ENCODE measurements around the gene ATP6V0D1. TPM values are rescaled to one million over a fixed set of nuclear protein-coding genes. Genes with fewer than 3 reads are reported as not detected.

The ATP6V0D1 gene
- total RNA-seq, 1 experiment from 2014 or later = 85.3 TPM

DNA sequence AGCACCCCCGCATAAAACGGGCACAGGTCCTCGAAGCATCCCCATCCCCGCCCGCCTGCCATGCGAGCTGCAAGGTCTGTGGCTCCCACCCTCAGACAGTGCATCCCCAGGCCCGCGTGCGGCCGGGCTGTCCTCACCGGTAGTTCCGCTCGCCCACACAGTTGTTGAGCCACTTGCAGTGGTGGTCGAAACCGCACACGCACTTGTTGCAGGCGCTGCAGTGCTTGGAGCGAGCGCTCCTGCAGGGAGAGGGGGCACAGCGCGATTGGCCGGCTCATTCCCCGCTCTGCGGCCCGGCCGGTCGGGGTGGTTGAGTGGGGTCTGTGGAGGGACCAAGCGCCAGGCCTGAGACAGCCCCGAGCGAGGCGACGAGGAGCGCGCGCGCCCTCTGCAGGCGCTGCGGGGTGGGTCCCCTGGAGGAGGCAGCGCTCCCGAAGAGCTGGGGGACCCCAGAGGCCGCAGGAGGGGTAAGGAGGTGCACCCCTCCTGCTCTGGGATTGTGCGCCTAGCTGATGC, 81.7 kb downstream of the ATP6V0D1 start:
- Mint-ChIP-seq H3K36me3 (ENCODE audit: insufficient read depth, unreplicated experiment) (peaks cover 49% of the 10 kb centered on the region), H3K27me3 (ENCODE audit: unreplicated experiment) (no peaks in the 10 kb centered on the region), H3K4me3 (ENCODE audit: low read depth, unreplicated experiment) (no peak overlapping the region), H3K4me1 (ENCODE audit: low read depth, unreplicated experiment) (peaks cover 35% of the 10 kb centered on the region), H3K9me3 (ENCODE audit: low read depth, unreplicated experiment) (no peaks in the 10 kb centered on the region), H3K27ac (ENCODE audit: unreplicated experiment) (no peak overlapping the region)
- BruUV-seq (replicated peaks) = no TSS peak
- peak; percentile 83 for DNase-seq
- CTCF ChIA-PET = interaction anchor here (0.5 to 1.8 kb wide), 19 partner anchors 17 to 163 kb away, joined by 3 to 28 read pairs (median 3); partner anchors contain the start of genes CTCF, KCTD19, LRRC36 and SLC9A5
- intact Hi-C loops (cut with micrococcal nuclease; ENCODE audit: unreplicated experiment) = loop anchor here (1.0 to 5.0 kb wide), 3 partner anchors 37 to 137 kb away; no protein-coding TSS in a partner anchor
- TF ChIP-seq, protein P1, sequence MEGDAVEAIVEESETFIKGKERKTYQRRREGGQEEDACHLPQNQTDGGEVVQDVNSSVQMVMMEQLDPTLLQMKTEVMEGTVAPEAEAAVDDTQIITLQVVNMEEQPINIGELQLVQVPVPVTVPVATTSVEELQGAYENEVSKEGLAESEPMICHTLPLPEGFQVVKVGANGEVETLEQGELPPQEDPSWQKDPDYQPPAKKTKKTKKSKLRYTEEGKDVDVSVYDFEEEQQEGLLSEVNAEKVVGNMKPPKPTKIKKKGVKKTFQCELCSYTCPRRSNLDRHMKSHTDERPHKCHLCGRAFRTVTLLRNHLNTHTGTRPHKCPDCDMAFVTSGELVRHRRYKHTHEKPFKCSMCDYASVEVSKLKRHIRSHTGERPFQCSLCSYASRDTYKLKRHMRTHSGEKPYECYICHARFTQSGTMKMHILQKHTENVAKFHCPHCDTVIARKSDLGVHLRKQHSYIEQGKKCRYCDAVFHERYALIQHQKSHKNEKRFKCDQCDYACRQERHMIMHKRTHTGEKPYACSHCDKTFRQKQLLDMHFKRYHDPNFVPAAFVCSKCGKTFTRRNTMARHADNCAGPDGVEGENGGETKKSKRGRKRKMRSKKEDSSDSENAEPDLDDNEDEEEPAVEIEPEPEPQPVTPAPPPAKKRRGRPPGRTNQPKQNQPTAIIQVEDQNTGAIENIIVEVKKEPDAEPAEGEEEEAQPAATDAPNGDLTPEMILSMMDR (IDR thresholded peaks at IDR 0.05; ENCODE audit: unreplicated experiment) = peak; percentile 94

DNA sequence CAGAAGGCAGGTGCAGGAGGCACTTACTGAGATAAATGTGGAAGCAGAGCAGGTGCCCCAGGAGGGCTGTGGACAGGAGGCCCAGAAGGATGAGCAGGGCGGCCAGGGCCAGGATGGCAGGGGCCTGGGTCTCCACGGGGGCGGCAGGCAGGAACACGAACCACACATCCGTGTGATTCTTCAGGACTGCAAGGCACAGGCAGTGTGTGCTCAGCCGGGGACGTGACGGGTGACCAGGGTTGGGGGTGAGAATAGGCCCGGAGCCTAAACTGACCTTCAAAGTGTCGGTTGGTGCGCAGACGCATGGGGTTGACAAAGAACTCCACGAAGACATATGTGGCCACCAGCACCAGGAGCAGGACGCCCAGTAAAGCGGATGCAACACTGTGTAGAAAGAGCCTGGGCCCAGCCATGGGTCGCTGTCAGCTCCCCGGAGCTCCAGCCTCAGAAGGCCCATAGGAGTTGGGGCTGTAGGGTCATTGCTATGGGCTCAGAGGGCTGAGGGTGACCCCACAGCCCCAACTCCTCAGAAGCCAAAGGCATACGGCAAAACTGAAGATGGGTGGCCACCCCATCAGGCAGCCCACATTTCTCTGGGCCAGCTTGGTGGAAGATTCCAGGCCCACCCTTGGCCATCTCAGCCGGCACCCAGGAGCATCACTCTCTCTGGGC, 82.3 kb downstream of the ATP6V0D1 start:
- CTCF ChIA-PET = interaction anchor here (0.6 to 1.8 kb wide), 5 partner anchors 18 to 138 kb away, joined by 3 to 28 read pairs (median 3); partner anchors contain the start of genes KCTD19, LRRC36 and ZDHHC1

DNA sequence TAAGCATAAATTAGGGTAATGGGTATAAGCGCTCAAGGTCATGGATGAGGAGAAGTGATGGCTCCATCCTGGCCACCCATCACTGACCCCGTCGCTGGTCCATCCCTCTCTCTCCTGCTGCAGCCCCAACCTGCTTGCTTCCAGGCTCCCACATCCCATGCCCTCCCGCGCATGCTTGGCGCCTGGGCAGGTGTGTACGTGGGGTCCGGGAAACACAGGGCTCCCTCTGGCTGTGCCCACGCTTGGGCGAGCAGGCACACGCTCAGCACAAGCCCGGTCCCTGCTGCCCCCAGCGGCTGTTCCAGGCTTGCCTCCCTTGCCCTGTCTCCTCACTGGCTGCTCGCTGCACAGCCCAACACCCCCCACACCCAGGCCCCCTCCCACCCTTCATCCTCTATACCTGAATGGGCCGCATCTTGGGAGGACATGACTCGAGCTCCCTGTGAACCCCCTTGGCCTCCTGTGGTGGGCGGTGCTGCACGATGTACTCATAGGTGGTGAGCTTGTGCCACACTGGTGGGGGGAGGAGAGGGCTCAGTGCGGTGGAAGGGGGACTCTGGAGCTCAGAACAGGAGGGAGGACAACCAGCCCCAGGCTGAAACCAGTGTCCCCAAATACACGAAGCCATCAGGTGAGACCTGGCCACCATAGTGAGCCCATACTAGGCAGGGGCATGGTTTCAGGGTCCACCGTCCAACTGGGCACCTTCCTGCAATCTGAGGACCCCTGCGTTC, 83.0 kb downstream of the ATP6V0D1 start:
- H3K4me1 Mint-ChIP-seq (ENCODE audit: low read depth, unreplicated experiment) = peaks cover 31% of the 10 kb centered on the region
- H3K4me3 Mint-ChIP-seq (ENCODE audit: low read depth, unreplicated experiment) = no peak overlapping the region
- TF ChIP-seq, protein P1 (IDR thresholded peaks at IDR 0.05; ENCODE audit: unreplicated experiment) = no peak
- no peaks in the 10 kb centered on the region for H3K9me3 Mint-ChIP-seq (ENCODE audit: low read depth, unreplicated experiment)
- no peak for DNase-seq
- peaks cover 47% of the 10 kb centered on the region for H3K36me3 Mint-ChIP-seq (ENCODE audit: insufficient read depth, unreplicated experiment)
- no TSS peak for BruUV-seq (replicated peaks)
- no peaks in the 10 kb centered on the region for H3K27me3 Mint-ChIP-seq (ENCODE audit: unreplicated experiment)
- no peak overlapping the region for H3K27ac Mint-ChIP-seq (ENCODE audit: unreplicated experiment)
- intact Hi-C loops (cut with micrococcal nuclease; ENCODE audit: unreplicated experiment) = loop anchor here (5.0 kb wide), 2 partner anchors 36 to 136 kb away; no protein-coding TSS in a partner anchor
- CTCF ChIA-PET = interaction anchor here (0.7 to 1.8 kb wide), 2 partner anchors 42 to 137 kb away, joined by 3 to 17 read pairs; no protein-coding TSS in a partner anchor

More for the DNA sequence above, 82.3 kb downstream of the ATP6V0D1 start:
- DNase-seq = no peak
- TF ChIP-seq, protein P1 (IDR thresholded peaks at IDR 0.05; ENCODE audit: unreplicated experiment) = no peak
- BruUV-seq (replicated peaks) = no TSS peak
- Mint-ChIP-seq H3K4me1 (ENCODE audit: low read depth, unreplicated experiment) (peaks cover 35% of the 10 kb centered on the region), H3K27me3 (ENCODE audit: unreplicated experiment) (no peaks in the 10 kb centered on the region), H3K9me3 (ENCODE audit: low read depth, unreplicated experiment) (no peaks in the 10 kb centered on the region), H3K36me3 (ENCODE audit: insufficient read depth, unreplicated experiment) (peaks cover 49% of the 10 kb centered on the region), H3K27ac (ENCODE audit: unreplicated experiment) (no peak overlapping the region), H3K4me3 (ENCODE audit: low read depth, unreplicated experiment) (no peak overlapping the region)
- intact Hi-C loops (cut with micrococcal nuclease; ENCODE audit: unreplicated experiment) = loop anchor here (1.0 to 5.0 kb wide), 3 partner anchors 36 to 136 kb away; no protein-coding TSS in a partner anchor

DNA sequence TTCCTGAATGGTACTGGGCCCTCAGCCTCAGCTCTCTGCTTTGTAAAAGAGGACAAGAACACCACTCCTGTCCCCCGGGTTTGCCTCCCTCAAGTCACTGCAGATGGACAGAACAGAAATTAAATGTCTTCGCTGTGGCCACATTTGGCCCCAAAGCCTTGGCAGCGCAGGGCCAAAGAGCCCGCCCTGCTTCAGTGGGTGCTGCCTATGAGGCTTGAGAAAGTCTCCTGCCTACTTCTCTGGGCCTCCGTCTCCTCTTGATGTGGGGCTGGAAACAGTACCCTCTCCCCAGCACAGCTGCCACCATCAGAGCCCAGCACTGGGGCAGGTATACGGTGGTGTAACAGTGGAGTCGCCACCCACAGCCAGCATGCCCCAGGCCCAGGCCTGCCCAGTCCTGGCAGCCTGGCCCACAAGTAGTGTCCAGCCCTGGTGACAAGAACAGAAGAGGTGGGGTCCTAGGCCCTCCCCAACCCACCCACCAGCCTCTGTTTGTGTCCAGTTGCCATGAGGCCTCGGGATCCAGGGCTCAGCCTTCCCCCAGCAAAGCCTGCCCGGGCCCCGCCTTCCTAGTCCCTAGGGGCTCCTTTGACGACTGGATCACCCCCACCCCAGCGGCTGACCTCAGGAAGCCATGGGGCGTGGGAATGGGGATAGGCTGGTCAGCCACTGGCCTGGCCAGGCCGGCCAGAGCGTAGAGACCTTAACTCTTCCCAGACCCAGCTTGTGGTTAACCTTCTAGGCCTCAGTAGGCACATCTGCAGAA, 83.7 kb downstream of the ATP6V0D1 start:
- H3K4me3 Mint-ChIP-seq (ENCODE audit: low read depth, unreplicated experiment) = no peak overlapping the region
- no peaks in the 10 kb centered on the region for H3K9me3 Mint-ChIP-seq (ENCODE audit: low read depth, unreplicated experiment)
- BruUV-seq (replicated peaks) = no TSS peak
- H3K36me3 Mint-ChIP-seq (ENCODE audit: insufficient read depth, unreplicated experiment) = peaks cover 47% of the 10 kb centered on the region
- TF ChIP-seq, protein P1 (IDR thresholded peaks at IDR 0.05; ENCODE audit: unreplicated experiment) = no peak
- peak overlapping the region; percentile 90 for H3K27ac Mint-ChIP-seq (ENCODE audit: unreplicated experiment)
- intact Hi-C loops (cut with micrococcal nuclease; ENCODE audit: unreplicated experiment) = loop anchor here (5.0 kb wide), 2 partner anchors 35 to 135 kb away; no protein-coding TSS in a partner anchor
- CTCF ChIA-PET = interaction anchor here (0.7 to 0.9 kb wide), 2 partner anchors 24 to 41 kb away, joined by 3 read pairs; no protein-coding TSS in a partner anchor
- peaks cover 33% of the 10 kb centered on the region for H3K4me1 Mint-ChIP-seq (ENCODE audit: low read depth, unreplicated experiment)
- DNase-seq = no peak
- no peaks in the 10 kb centered on the region for H3K27me3 Mint-ChIP-seq (ENCODE audit: unreplicated experiment)

Measured in Calu3 (cell line).